Astrocyte of the cerebellum (primary cell): ENCODE measurements around the gene NRDE2.

Experiments used
- DNase-seq: peaks from one replicate; pipeline ENCODE4 v3.0.0-alpha.2; 2011; ENCODE audit warnings: low read depth
- H3K4me3 ChIP-seq: 2 replicates; pipeline ENCODE4 v1.5.1; 2011; ENCODE audit warnings: mild to moderate bottlenecking, low read depth, low read length, moderate library complexity
- in situ Hi-C: cut with HindIII; loops from 2 replicates; pipeline ENCODE4 v1.10.0; 2017; ENCODE audit warnings: low sequenced_read_pairs
- TF ChIP-seq, protein P1 (sequence below): IDR thresholded peaks from 2 replicates; pipeline ENCODE4 v1.5.1; 2012; ENCODE audit warnings: low read length, low read depth, moderate library complexity, mild to moderate bottlenecking; ENCODE audit errors: missing control alignments

NRDE2 gene

DNA sequence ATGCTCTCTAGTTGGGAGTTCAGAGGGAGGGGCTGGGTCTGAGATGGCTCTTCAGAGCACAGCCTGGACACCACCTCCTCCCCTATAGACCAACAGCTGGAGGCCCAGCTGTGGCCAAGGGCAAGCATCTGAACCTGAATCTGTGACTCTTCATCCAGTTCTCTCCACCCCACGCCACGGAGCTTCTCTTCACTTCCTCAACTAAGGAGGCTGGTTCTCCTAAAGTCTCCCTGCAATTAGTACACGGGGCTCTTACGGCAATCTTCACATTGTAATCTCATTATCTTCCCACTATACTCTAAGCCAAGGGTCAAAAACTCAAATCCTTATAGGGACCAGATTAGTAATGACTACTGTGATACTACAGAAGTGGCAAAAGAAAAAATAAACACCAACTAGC is 9.8 kb downstream of the NRDE2 start:
- DNase-seq, result no peak
- H3K4me3 ChIP-seq, result no peak overlapping the region
- in situ Hi-C loops, result loop anchor here (25.0 kb wide), 1 partner anchor 965 kb away; no protein-coding TSS in a partner anchor
- TF ChIP-seq, protein P1, sequence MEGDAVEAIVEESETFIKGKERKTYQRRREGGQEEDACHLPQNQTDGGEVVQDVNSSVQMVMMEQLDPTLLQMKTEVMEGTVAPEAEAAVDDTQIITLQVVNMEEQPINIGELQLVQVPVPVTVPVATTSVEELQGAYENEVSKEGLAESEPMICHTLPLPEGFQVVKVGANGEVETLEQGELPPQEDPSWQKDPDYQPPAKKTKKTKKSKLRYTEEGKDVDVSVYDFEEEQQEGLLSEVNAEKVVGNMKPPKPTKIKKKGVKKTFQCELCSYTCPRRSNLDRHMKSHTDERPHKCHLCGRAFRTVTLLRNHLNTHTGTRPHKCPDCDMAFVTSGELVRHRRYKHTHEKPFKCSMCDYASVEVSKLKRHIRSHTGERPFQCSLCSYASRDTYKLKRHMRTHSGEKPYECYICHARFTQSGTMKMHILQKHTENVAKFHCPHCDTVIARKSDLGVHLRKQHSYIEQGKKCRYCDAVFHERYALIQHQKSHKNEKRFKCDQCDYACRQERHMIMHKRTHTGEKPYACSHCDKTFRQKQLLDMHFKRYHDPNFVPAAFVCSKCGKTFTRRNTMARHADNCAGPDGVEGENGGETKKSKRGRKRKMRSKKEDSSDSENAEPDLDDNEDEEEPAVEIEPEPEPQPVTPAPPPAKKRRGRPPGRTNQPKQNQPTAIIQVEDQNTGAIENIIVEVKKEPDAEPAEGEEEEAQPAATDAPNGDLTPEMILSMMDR, result no peak

GRCh38 chr14:90319634-90320541 is 11.9 kb downstream of the NRDE2 start:
- TF ChIP-seq, protein P1, result no peak
- H3K4me3 ChIP-seq, result no peak overlapping the region
- in situ Hi-C loops, result loop anchor here (25.0 kb wide), 1 partner anchor 967 kb away; no protein-coding TSS in a partner anchor
- DNase-seq, result no peak

DNA sequence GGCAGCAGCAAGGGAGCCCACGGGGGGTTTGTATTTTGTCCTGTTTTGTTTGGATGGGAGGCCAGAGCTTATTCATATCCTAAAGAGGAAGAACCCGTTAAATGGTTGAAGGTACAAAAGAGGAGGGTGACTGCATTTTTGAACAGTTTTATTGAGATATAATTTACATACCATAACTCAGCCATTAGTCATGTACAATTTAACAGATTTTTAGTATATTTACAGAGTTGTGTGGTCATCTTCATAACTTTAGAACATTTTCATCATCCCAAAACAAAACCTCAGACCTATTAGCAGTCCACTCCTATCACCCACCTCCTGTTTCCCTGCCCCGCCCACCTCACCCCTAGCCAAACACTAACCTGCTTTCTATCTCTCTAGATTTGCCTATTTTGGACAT is 12.6 kb downstream of the NRDE2 start:
- TF ChIP-seq, protein P1, result no peak
- in situ Hi-C loops, result loop anchor here (25.0 kb wide), 1 partner anchor 968 kb away; no protein-coding TSS in a partner anchor
- no peak for DNase-seq
- H3K4me3 ChIP-seq, result no peak overlapping the region

DNA sequence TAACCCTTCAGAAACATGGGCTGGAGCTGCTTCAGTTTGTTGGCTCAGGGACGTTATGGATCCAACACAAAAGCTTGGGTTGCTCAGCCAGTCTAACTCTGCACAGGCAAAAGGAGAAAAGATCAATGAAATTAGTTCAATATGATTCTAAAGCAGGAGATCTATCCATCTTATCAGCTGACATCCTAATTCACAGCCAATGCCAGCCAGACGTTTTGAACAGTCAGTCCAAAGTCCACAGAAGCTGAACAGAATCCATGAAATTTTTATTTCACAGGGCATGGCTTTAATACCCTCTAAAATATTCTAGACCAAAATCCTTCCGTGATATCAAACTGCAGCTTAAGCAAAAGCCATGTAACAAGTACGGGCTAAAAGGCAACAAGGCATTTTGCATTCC is 13.7 kb downstream of the NRDE2 start:
- no peak for DNase-seq
- TF ChIP-seq, protein P1, result no peak
- no peak overlapping the region for H3K4me3 ChIP-seq
- in situ Hi-C loops, result loop anchor here (25.0 kb wide), 1 partner anchor 969 kb away; no protein-coding TSS in a partner anchor

DNA sequence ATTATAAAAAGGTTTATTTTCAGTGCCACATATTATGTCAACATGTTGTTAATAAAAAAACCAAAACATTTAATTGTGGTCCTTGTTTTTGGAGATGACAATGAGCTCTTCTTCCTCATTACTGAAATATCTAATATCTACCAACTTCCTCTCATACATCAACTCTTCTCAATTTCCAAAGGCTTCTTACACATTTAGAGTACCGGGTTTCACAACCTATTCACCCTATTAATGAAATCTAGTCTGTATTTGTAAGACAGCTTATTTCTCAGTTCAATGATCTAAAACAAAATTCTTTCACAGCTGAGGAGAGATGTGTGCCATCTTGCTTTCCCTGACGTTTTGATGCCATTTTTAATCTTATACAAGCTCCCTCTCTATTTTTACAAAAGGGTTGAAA is 14.5 kb downstream of the NRDE2 start:
- in situ Hi-C loops, result loop anchor here (25.0 kb wide), 1 partner anchor 970 kb away; no protein-coding TSS in a partner anchor
- no peak for DNase-seq
- H3K4me3 ChIP-seq, result no peak overlapping the region
- TF ChIP-seq, protein P1, result no peak

- in situ Hi-C loops, result loop anchor here (25.0 kb wide), 1 partner anchor 979 kb away; no protein-coding TSS in a partner anchor
- TF ChIP-seq, protein P1, result no peak
- DNase-seq, result no peak
- H3K4me3 ChIP-seq, result no peak overlapping the region
Measured at GRCh38 chr14:90308561-90308960, 23.2 kb downstream of the NRDE2 start.
